ENCODE data around the gene PCYT1A.
"Not testable (repeated sequence)": the region's sequence is repeated elsewhere in the genome, so short reads cannot be mapped to it uniquely, and the experiment has no call there.

Gene PCYT1A

DNA sequence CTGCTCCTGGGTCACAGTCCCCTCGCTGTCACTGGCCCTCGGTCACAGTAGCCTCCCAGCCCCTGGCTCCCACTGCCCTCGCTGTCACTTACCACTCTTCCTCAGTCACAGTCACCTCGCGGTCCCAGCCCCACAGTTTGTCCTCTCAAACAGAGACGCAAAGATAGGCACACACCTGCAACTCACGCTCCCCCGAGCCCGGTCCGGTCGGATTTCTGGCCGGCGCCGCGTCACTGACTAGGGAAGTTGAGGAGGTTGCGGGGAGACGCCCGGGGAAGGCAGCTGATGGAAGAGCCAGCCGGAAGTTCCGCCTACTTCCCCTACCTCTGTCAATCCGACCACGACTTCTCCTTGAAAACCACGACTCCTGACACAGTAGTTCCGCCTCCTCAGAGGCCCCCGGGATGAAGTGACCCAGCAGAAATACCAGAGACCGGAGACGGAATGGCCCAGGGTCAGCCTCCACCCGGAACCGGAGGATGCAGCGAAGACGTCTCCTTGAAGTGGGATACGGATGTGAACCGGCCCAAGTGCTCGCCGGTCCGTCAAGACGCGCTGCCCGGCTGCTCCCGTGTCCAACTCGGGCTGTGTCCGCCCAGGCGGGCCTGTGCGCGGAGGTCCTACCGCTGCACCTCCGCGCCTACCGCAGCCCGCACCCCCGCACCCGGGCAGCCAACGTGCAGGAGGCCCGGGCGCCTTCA lies at the start of gene PCYT1A:
Gene PCYT1A, minus strand, starts transcription at position 287 of the 701 bp plus-strand sequence. CDS start 17,195 bp downstream, outside the sequence.
- peak; percentile 58 for DNase-seq (ENCODE audit: low read depth)

DNA sequence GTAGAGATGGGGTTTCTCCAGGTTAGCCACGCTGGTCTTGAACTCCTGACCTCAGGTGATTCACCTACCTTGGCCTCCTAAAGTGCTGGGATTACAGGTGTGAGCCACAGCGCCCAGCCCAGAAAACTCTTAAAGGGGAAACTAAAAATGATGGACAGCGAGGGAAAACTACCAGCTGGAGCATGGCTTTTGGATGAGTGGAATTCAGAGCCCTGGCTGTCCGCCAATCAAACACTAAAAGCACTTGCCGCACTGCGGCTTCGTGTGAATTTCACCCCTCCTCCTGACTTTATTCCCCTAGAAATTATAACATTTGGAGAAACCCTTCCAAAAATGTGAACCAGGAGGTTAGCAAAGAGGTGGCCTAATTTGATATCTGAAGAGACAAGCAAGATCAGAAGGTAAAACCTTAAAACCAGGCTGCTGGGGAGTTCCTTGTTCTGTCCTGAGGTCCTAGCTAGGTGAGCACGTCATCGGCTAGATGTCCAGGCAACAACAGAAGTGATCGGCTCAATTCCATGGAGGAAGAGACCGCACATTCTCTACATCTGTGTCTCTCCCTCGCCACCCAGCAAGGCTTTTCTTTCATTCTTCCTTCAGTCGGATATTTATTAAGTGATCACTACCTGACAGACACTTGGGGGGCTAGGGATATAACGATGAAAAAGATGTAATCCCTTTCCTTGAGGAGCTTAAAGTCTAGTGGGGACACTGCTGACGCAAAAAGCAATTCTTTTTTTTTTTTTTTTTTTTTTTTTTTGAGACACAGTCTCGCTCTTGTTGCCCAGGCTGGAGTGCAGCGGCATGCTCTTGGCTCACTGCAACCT lies 49.0 kb upstream of the PCYT1A start:
- no peak for DNase-seq (ENCODE audit: low read depth)

DNA sequence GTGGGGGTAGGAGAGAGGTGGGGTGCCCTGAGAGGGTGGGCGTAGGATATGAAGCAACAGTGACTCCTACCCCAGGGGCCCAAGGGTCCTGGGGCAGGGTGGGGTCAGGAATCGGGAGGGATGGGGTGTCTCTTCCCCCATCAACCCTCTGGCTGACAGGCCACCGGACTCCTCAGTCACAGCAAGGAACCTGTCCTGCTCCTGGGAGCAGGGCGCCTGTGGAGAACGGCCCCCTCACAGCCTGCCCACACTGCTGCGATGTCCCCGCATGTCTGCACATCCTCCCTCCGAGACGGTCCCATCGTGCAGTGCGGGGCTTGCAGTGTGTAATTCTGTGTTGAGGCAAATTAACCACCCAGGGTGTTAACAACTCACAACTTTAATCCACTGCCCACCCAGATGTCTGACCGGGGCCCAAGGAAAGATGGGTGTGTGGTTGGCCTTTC lies 48.0 kb upstream of the PCYT1A start:
- no peak for DNase-seq (ENCODE audit: low read depth)

DNA sequence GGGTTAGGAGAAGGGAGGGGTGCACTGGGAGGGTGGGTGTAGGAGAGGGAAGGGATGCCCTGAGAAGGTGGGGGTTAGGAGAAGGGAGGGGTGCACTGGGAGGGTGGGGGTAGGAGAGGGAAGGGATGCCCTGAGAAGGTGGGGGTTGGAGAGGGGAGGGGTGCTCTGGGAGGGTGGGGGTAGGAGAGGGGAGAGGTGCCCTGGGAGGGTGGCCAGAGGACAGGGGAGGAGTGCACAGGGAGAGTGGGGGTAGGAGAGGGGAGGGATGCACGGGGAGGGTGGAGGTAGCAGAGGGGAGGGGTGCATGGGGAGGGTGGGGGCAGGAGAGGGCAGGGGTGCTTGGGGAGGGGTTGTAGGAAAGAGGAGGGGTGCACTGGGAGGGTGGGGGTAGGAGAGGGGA lies 47.5 kb upstream of the PCYT1A start:
- no peak for DNase-seq (ENCODE audit: low read depth)

DNA sequence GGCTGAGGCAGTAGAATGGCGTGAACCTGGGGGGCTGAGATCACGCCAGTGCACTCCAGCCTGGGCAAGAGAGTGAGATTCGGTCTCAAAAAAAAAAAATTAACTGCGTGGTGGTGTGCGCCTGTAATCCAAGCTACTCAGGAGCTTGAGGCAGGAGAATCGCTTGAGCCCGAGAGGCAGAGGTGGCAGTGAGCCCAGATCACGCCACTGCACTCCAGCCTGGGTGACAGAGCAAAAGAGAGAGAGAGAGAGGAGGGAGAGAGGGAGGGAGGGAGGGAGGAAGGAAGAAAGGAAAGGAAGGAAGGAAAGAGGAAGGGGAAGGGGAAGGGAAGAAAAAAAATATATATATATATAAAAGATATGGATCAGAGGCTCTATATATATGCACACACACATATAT lies 44.6 kb upstream of the PCYT1A start:
- DNase-seq (ENCODE audit: low read depth): no peak

DNA sequence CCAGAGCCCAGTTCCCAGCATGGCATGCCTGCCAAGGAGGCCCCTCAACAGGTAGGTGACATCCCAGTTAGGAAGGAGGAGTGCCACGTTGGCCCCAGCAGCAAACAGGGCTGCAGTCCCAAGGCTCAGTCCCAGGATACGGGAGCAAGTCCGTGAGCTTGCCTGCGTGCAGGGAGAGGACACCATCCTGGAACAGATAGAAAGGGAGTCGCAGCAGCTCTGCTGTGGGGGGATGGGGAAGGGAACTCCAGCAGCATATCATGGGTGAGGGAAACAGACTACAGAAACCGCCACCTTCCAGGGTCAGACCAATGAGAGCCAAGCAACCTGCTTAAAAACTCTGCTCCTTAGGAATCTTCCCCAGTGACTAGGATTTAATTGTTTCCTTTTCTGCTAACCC lies 39.9 kb upstream of the PCYT1A start:
- DNase-seq (ENCODE audit: low read depth): no peak

DNA sequence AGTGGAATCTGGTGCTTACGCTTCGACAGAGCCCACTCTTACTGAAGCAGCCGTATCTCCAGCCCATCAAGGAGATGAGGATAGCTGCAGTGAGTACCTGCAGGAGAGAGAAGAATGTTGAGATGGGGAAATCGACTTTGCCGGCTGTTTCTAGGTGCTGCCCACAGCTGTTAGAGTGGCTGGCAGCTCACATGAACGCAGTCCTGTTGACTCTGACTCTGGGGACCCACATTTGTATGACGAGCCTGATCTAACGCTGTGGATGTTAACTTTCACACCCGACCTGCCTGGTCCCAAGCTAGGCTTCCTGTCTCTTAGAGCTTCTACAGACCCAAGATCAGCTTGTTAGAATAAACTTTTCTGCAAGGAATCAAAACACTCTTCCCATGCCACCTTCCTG lies 39.4 kb upstream of the PCYT1A start:
- no peak for DNase-seq (ENCODE audit: low read depth)

DNA sequence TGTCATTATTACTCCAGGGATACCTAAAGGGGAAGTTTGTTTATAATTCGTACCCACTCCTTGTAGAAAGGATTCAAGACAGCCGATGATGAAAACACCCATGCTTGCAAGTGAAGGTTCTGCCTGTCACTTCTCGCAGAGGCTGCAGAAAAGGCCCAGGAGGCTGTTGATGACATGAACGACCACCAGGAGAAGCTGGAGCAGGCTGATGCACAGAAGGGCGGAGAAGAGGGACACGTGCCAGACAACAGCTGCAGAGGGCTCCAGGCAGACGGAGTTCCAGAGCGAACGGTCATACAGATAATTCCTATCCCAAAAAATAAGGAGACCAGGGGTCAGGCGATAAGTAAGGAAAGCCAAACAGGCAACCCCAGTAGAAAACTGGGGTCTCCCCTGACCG lies 36.2 kb upstream of the PCYT1A start:
- no peak for DNase-seq (ENCODE audit: low read depth)

DNA sequence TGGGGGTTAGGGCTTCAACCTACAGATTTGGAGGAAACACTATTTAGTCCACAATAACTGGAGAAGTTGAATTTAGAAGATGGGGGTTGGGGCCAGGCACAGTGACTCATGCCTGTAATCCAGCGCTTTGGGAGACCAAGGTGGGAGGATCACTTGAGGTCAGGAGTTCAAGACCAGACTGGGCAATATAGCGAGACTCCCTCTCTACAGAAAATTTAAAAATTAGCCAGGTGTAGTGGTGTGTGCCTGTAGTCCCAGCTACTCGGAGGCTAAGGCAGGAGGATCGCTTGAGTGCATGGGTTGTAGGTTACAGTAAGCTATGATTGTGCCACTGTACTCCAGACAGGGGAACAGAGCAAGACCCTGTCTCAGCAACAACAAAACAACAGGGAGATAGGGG lies 35.5 kb upstream of the PCYT1A start:
- no peak for DNase-seq (ENCODE audit: low read depth)

DNA sequence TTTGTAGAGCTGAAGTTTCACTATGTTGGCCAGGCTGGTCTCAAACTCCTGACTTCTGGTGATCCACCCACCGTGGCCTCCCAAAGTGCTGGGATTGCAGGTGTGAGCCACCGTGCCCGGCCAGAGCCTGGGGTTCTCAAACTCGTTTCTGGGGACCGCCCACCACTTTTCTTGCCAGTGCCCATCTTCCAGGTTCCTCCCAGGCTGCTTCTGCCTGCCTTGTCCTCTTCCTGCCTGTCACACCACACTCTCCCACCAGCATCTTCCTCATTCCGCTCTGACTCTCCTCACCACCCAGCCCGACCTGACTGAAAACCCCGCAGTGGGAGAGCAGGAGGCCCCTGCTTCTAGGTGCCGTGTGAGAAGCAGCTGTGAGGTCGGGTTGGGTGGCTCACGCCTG lies 33.6 kb upstream of the PCYT1A start:
- no peak for DNase-seq (ENCODE audit: low read depth)

DNA sequence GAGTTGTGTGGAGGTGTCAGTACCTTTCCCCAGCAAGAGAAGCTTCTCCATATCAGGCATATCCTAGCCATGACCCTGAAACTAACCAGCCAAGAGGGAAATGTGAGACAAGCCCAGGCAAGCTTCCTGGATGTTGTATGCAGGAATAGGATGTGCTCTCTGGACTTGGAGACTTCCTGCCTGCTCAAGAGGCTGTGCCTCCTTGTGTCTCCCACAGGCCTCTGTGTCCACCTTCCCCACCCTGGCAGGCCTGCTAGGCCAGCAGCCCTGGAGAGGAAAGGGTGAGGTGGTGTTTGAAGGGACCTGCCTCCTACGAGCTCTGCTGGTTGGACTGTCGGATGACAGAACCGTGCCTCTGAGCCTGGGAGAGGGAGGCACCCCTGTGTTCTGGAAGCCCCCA lies 32.6 kb upstream of the PCYT1A start:
- DNase-seq (ENCODE audit: low read depth): no peak

DNA sequence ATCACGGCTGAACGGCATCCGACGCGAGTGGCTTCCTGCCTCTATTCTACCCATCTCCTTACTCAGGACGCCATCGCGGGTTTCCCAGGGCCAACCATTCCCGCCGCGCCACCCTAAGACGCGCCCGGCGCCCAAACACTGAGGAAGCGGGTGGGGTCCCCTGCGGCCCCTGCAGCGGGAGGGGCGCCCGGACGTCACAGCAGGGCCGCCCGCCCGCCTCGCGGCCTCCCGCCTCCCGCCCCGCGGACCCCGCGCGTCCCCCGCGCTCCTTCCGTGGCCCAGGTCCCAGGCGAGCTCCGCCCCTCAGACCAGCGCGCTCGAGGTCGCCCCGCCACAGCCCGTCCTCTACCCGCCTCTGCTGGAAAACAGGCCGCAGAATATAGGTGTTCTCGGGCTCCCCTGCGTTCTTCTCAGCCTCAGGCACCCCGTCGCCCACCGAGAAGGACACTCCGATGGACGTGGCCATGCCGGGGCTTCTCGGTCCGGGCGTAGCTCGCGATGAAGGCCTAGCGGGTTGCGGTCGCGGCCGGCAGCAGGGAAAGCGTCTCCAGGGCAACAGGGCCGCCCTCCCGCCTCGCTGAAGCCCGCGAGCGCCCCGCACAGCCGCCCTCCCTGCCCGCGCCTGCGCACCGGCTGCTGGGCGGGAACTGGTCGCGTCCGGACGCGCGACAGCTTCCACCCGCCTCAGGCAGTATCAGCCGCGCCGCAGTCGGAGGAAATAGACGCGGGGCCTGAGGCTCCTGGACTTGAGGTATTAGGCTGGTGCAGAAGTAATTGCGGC lies 30.4 kb upstream of the PCYT1A start, which contains the start of gene DYNLT2B:
Gene DYNLT2B, minus strand, starts transcription at position 554 of the 781 bp plus-strand sequence. Its CDS starts 88 bp downstream, at position 466.
- DNase-seq (ENCODE audit: low read depth): peak; percentile 83

DNA sequence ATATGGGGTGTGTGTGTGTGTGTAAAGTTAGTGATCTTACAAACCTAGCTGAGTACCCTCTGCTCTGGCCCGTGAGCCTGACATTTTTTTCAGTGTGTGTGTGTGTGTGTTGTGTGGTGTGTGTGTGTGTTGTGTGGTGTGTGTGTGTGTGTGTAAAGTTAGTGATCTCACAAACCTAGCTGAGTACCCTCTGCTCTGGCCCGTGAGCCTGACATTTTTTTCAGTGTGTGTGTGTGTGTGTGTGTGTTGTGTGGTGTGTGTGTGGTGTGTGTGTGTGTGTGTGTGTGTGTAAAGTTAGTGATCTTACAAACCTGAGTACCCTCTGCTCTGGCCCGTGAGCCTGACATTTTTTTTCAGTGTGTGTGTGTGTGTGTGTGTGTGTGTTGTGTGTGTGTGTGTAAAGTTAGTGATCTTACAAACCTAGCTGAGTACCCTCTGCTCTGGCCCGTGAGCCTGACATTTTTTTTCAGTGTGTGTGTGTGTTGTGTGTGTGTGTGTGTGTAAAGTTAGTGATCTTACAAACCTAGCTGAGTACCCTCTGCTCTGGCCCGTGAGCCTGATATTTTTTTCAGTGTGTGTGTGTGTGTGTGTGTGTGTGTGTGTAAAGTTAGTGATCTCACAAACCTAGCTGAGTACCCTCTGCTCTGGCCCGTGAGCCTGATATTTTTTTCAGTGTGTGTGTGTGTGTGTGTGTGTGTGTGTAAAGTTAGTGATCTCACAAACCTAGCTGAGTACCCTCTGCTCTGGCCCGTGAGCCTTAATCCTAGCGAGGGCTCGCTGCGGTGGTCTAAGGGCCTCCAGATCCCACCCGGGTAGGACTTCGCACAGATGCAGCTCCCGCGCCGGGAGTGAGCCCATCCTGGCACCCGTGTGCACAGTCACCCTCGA lies 29.5 kb upstream of the PCYT1A start:
- not testable (repeated sequence) for DNase-seq (ENCODE audit: low read depth)

DNA sequence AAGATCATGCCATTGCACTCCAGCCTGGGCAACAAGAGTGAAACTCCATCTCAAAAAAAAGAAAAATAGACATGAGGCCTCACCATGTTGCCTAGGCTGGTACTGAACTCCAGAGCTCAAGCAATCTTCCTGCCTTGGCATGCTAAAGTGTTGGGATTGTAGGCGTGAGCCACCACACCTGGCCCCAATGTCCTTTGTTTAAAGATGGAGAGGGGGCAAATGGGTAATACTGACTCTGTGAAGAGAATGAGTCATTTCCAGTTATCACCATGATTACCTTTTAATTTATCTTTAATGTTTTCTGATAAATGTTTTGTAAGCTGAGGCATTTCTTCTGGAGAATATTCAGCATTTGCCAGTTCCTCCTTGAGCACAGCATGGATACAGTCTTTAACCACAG lies 28.3 kb upstream of the PCYT1A start:
- DNase-seq (ENCODE audit: low read depth): no peak

DNA sequence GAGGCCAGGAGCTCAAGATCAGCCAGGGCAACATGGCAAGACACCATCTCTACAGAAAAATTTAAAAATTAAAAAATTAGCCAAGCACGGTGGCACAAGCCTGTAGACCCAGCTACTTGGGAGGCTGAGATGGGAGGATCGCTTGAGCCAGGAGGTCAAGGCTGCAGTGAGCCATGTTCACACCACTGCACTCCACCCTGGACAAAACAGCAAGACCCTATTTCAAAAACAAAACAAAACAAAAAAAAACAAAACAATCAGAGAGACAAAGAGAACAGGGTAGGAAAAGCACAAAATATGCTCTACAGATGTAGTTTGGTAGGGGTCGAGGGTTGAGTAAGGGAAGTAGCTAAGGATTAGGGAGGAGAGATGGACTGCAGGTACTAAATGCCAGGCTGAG lies 27.1 kb upstream of the PCYT1A start:
- no peak for DNase-seq (ENCODE audit: low read depth)

DNA sequence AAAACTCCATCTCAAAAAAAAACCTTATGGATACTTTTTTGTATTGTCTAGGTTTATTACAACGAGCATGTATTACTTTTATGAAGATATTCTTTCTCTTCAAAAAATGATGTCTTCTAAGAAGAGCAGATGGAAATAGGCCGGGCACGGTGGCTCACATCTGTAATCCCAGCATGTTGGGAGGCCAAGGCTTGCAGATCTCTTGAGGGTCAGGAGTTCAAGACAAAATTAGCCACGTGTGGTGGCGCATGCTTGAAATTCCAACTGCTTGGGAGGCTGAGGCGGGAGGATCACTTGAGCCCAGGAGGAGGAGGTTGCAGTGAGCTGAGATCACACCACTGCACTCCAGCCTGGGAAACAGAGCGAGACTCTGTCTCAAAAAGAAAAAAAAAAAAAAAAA lies 26.6 kb upstream of the PCYT1A start:
- not testable (repeated sequence) for DNase-seq (ENCODE audit: low read depth)

DNA sequence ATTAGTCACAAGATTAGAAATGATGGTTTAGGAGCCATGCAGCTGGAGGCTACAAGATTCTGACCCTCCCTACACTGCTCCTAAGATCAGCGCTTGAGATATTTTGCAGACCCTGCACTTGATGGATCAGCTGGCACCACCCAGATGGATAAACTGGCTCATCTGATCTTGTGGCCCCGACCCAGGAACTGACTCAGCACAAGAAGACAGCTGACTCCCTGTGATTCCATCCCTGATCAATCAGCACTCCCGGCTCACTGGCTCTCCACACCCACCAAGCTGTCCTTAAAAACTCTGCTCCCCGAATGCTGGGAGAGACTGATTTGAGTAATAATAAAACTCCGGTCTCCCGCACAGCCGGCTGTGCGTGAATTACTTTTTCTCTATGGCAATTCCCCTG lies 15.4 kb upstream of the PCYT1A start:
- not testable (repeated sequence) for DNase-seq (ENCODE audit: low read depth)

DNA sequence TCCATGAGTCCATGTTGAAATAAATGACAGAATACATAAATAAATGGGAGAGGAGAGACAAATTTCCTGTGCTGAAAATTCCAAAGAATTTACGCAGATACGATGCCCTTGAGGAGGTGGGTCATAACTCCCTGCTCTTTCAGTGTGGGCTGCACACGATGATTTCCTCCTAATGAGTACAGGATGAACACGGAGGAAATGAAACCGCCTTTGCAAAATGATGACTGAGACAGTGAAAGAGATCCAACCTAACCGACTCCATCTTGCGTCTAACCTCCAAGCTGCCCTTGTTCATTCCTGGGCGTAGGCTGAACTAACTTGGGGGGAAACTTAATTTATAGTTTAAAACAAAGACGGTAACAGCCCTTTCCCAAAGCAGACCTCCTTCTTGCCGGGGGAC lies 15.0 kb upstream of the PCYT1A start:
- not testable (repeated sequence) for DNase-seq (ENCODE audit: low read depth)

DNA sequence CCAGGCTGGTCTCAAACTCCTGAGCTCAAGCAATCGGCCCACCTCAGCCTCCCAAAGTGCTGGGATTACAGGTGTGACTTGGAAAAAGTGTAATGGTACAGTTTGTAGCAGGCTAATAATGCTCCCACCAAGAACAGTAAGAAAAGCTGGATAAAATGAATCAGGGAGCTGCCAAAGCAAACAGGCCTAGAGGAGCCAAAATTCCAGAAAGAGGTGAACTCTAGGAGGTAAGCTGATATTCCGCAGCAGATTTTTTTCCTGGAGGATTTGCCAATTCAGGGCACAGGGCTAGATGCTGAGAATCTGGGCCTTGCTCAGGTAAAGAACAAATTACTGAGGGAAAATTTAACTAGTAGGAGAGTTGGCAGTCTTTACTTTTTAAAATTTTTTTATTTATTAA lies 11.0 kb upstream of the PCYT1A start:
- DNase-seq (ENCODE audit: low read depth): no peak

DNA sequence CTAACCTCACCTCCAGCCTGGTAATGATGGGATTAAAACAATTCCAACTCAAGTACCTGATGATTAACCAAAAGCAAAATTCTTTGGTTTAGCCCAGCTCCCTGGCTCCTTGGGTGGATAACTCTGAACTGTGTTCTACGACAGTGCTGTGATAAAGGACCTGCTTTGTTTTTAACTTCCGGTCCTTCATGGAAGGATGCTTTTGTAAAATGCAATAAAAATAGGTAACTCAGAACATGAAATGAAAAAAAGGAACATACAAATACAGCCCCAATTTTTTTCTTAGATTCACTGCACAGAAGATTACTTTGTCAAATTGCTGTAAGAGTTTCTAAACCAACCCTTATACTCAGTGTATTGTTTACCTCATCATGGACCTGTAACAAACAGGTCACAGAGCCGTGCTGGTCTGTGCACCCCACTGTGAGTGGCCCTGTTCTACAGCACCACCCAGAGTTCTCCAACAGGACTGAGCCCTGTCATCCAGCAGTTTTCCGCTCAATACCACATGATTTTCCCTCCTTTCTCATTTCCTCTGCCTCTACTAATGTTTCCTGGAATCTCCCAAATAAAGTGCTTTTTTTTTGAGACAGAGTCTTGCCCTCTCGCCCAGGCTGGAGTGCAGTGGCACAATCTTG lies 4.9 kb upstream of the PCYT1A start:
- DNase-seq (ENCODE audit: low read depth): no peak

DNA sequence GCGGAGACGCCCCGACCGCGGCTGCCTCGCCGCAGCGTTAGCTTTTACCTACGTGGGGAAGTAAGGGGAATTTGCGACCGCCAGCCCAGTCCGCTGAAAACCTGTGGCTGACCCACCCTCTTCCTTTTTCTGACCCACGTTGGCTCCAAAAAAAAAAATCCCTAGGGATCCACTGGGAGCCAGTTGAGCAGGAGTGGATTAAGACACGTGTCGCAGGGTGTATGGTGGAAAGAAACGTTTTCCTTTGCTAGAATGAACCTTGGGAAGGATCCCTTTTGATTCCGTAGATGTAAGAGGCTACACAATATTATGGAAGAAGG lies 575 bp upstream of the PCYT1A start:
- DNase-seq (ENCODE audit: low read depth): no peak
